HG02798 (cell line): ENCODE results near the gene WDR93.
A peak's percentile ranks its signal among the peaks of the same experiment; 100 is the strongest.

Experiments used
- ATAC-seq: cut with Tn5 transposase; IDR thresholded peaks from one replicate; pipeline ENCODE4 v1.9.1; 2021; ENCODE audit warnings: mild to moderate bottlenecking; ENCODE audit not compliant: unreplicated experiment, poor library complexity

Gene WDR93

DNA sequence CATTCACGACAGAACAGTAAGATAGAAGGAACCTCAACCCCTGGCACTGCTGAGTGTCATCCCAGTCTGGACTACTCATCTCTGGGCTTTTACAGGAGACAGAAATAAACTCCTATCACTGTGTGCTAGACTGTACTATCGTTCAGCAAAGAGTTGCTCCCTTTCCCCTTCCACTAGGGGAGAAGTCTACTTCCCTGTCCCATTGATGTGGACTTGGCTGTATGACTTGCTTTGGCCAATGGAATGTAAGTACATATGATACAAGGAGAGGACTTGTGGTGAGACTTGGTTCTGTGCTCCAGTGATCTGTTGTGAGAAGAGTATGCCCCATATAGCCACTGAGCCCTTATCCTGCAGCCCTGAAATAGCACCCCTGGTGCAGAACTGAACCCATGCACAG lies 30.1 kb upstream of the WDR93 start:
- ATAC-seq: no peak

GRCh38 chr15:89662893-89663626 lies 27.6 kb upstream of the WDR93 start:
- no peak for ATAC-seq

- no peak for ATAC-seq
Measured at GRCh38 chr15:89664441-89665350, 25.9 kb upstream of the WDR93 start.

DNA sequence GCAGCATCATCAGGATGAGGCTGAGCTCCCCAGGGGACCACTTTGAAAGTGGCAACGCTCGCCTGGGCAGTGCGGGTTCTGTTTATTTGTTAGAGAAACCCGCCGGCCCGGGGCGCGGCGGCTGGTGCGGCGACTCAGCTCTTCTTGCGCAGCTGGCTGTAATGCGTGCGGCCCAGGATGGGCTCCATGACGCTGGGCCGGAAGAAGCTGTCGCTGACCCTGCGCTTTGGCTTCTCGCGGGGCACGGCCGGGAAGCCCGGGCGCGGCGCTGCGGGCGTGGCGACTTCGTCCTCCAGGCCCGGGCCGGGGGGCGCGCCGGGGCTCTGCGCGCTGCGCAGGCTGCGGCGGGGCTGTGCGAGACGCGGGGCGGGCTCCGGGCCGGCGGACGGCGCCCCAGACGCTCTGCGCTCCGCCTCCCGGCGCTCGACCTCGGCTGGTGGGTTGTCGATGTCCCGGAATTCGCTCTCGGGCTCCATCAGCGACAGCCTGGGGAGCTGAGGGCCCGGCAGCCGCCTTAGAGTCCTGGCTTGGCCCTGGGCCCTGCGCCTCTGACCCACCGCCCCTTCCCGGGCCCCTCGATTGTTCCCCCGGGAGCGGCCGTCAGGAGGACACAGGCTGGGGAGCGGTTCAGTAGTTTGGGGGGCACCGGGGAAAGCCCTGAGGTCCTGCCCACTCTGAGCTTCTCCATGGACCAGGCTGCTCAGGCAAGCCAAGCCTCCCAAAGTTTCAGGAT lies 25.0 kb upstream of the WDR93 start:
- peak; percentile 41 for ATAC-seq

DNA sequence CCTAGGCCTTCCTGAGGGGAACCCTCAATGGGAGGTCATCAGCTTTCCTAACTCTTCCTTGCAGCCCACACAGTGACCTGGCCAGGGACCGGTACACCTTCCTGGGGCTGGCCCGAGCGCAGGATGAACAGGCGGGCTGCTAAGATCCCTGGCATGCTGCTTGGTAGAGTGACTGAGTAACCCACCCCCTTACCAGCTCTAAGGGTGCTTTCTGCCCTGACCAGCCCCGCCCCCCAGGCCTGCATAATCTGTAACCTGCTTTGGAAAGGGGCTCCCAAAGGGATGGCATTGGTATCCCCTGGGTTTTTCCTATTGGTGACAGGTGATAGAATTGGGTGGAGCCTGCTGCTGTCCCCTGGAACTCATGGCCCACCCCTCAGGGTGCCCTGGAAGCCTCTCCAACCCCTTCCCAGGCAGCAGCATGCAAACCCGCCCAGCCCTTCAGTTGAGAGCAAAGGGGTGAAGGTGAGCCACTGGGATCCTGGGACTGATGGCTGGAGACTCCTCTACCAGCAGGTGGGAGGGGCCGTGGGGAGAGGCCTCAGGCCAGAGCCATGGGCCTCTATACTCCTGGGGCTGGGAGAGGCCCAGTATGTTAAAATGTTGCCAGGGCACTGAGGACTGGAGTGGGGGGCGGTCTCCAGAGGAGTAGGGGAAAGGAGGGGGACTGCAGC lies 24.3 kb upstream of the WDR93 start:
- no peak for ATAC-seq

DNA sequence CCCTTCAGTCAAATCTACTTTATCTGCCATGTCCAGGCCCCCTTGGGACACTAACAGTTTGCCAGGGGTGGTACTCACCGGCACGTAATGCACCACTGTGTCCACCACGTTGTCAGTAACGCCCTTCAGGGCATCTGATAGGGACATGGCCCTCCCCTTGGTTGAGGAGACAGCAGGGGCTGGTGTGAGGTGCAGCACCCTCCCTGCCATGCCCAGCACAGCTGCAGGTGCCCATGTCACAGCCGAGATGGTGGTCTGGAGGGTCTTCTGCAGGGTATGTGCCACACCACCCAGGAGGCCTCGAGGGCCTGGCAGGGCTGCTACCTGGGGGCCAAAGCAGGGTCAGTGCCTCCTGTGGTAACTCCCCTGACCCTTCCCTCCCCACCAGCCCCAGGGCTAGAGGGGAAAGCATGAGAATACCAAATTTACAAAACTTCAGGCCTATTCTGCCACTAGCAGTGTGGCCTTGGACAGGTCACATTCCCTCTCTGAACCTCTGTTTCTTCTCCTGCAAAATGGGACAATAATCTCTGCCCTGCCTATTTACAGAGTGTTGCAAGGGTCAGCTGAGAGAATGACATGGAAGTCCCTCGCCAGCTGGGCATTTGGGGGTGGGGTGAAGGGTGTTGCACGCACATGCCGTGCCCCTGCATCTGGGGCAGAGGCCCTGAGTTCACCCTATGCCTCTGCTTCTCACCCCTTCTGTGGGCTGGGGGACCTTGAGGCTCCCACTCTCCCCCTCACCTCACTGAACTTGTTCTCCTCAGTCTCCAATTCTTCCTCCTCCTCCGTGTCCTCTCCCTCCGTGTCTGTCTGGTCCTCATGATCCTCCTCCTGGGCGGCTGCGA lies 23.5 kb upstream of the WDR93 start:
- ATAC-seq: no peak

- ATAC-seq: no peak
Measured at GRCh38 chr15:89667706-89667960, 23.0 kb upstream of the WDR93 start.

- no peak for ATAC-seq
Measured at GRCh38 chr15:89668171-89668570, 22.4 kb upstream of the WDR93 start.

DNA sequence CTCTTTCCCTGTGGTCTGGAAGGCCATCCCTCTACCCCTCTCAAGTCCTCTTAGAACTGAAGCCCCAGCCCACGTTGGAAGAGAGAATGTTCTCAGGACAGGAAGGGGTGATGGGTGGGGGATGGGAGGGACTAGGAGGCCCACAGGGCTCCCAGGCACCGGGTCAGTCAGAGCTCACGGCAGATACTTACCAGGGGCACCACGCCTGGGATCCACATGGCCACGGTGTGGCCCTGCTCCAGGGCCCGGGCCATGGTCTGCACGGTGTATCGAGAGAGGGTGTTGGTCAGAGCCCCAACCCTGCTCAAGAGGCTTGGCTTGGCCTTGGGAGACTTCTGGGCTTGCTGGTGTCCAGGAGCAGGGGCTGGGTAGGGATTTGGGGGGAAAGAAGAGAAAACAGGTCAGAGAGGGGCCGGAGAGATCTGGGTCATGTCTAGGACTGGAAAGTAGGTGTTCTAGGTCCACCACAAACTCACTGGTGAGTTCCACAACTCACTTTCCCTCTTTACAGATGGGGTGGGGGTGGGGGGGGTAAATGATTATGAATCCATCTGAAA lies 21.2 kb upstream of the WDR93 start:
- ATAC-seq: no peak

DNA sequence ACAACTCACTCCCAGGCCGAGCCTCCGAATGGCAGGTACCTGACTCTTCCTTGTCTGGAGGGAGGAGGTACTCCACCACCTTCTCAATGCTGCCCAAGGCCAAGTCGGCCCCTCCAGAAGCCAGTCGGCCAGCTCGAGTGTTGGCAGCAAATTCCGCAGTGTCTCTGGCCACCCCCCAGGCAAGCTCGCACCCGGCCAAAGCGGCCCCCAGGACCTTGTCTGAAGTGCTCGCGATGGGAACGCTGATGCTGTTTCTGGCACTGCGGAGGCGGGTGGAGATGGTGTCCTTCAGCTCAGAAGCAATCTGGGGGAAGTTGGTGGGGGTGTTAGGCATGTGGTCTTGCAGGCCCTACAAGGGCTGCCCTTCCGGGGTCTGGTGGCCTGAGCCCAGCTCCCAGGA lies 20.7 kb upstream of the WDR93 start:
- no peak for ATAC-seq

GRCh38 chr15:89670971-89671560 lies 19.5 kb upstream of the WDR93 start:
- ATAC-seq: no peak

DNA sequence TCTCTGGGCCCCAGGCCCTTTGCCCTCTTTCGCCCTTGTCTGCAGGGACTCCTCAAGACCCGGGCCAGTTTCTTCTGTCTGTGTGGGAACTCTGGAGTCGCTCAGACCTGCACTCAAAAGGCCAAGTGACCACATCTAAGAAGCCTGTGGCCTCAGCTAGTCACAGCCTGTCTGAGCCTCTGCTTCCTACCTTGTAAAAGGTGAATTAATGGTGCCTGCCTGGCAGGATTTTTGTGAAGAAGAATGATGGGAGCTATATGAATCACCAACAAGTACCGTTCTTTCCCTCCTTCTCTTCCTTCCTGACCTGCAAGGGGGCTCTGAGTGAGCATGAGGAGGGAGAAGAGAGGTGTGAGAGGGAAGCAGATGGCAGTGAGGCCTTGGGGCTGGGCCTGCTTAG lies 18.9 kb upstream of the WDR93 start:
- no peak for ATAC-seq

GRCh38 chr15:89672221-89673164 lies 18.1 kb upstream of the WDR93 start:
- no peak for ATAC-seq

DNA sequence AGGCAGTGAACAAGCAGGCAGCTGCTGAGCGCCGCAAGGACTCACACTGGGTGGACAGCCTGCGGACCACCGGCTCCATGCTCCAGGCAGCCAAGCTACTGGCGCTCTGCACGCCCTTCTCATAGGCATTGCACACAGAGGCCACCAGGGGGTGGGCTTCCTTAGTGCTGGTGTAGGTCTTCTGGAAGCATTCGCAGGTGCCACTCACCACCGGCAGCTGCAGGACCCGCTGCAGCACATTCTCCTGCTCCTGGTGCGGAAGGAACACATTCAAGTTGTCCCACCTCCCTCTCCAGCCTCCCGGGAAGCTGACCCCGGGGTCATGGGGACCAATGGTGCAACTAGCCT lies 17.5 kb upstream of the WDR93 start:
- ATAC-seq: no peak

- ATAC-seq: no peak
Measured at GRCh38 chr15:89674526-89674925, 16.1 kb upstream of the WDR93 start.

- ATAC-seq: no peak
Measured at GRCh38 chr15:89675606-89676005, 15.0 kb upstream of the WDR93 start.

DNA sequence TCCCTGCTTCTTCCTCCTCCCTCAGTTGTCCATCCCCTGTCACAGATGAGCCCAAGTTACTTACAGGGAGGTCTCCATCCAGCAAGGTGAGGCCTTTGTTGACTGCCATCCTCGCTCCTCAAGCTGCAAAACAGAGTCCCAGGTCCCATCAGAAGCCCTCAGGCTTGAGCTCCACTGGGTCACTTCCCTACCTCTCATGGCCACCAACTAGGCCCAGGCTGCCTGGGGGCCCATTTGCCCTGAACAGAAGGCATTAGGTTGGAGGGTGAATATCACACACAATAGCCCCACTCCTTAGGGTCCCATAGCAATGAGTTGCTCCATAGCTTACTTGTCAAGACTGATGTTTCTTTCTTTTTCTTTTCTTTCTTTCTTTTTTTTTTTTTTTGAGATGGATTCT lies 13.2 kb upstream of the WDR93 start:
- ATAC-seq: no peak

GRCh38 chr15:89679212-89679611 lies 11.4 kb upstream of the WDR93 start, which contains the start of gene PLIN1:
TSS of gene PLIN1 (minus strand) at chr15:89679367. CDS start at chr15:89677489, 1,878 bp downstream.
- ATAC-seq: no peak
